Psoas muscle (tissue), 8 donors: ENCODE measurements around the gene AHCTF1. TPM values are rescaled to one million over a fixed set of nuclear protein-coding genes. Genes with fewer than 3 reads are reported as not detected.

ENCODE experiments used
- ATAC-seq, 4 donors: fragments of 200-7000 bp; cut with Tn5 transposase; one replicate each; pipeline ENCODE4 v1.9.1; 2020; ENCODE audit warnings: moderate library complexity in 3 of 4, mild to moderate bottlenecking in 2 of 4
- DNase-seq, 2 donors: peaks; one replicate each; pipeline ENCODE4 v3.0.0-alpha.2; 2020
- H3K27ac ChIP-seq: fragments of 200-600 bp; one replicate; pipeline ENCODE4 v1.8.0; 2022
- H3K27me3 ChIP-seq, 3 donors: fragments of 200-600 bp in 1 of 3; one replicate each; pipeline versions ENCODE4 v1.6.1 to v1.8.0; 2013 to 2022; ENCODE audit warnings: low read length in 2 of 3, mild to moderate bottlenecking in 2 of 3, moderate library complexity in 1 of 3; ENCODE audit not compliant: insufficient read depth in 3 of 3
- H3K36me3 ChIP-seq, 2 donors: fragments of 200-600 bp in 1 of 2; one replicate each; pipeline versions ENCODE4 v1.6.1 to v1.8.0; 2013 to 2022; ENCODE audit warnings: low read depth in 1 of 2, mild to moderate bottlenecking in 1 of 2, moderate library complexity in 1 of 2; ENCODE audit not compliant: insufficient read depth in 1 of 2
- H3K4me1 ChIP-seq: fragments of 200-600 bp; one replicate; pipeline ENCODE4 v1.8.0; 2022
- H3K4me3 ChIP-seq: fragments of 200-600 bp; one replicate; pipeline ENCODE4 v1.8.0; 2022; ENCODE audit warnings: mild to moderate bottlenecking
- H3K9me3 ChIP-seq: fragments of 200-600 bp; one replicate; pipeline ENCODE4 v1.8.0; 2022
- CTCF ChIP-seq: fragments of 200-600 bp; IDR thresholded peaks from one replicate; pipeline ENCODE4 v1.8.0; 2022; ENCODE audit warnings: antibody characterized with exemption
- WGBS, 3 donors: extraction: QIAGEN DNeasy Blood & Tissue Kit; methylation state at CpG; one replicate each; pipeline versions ENCODE4 v1.1.6 to v1.1.7; 2013; 5-methylcytosine and 5-hydroxymethylcytosine counted together
- intact Hi-C, 2 donors: fragments of 100-400 bp; cut with DNase I; formaldehyde crosslinking; loops; one replicate each; pipeline versions ENCODE4 v1.11.0 to v1.14.2; 2022
- polyA plus RNA-seq, 3 donors: library from polyadenylated mRNA; stranded (reverse); fragments of 200-250 nt; gene quantifications; one replicate each; pipeline ENCODE4 v1.2.3, GENCODE V29; 2013
- total RNA-seq, 4 donors: library from RNA; stranded (reverse); fragmentation: NEBNext Ultra II Directional in 2 of 4; extraction: Animal tissue kit (Norgen Biotek cat#: 25700) in 2 of 4; gene quantifications; one replicate each; pipeline versions ENCODE4 v1.2.1 to v1.2.4, GENCODE V29; 2021 to 2023
- donor health status: healthy with polysubstance abuse.
- donor health status: DM: no; HTN: no; CAD: no; lungs with moderate emphysema.
- donor health status: Bipolar disorder and iron deficiency.
- donor health status: healthy.
- donor health status: DM: yes; HTN: yes; CAD: no.
- donor health status: DM: no; HTN: no; CAD: no.
- donor health status: DM: no; HTN: no; CAD: no.
- donor health status: DM: yes; HTN: yes; CAD: no.

AHCTF1 gene
- total and polyA plus RNA-seq, 7 donors: 9.0 to 29.6 (median 19.1) TPM

- Histone ChIP-seq H3K27ac (no peak overlapping the region), H3K36me3 (no peaks in the 10 kb centered on the region), H3K27me3 (no peaks in the 10 kb centered on the region), H3K9me3 (no peaks in the 10 kb centered on the region), H3K4me1 (no peaks in the 10 kb centered on the region), H3K4me3 (no peak overlapping the region)
- DNase-seq: no peak
- intact Hi-C loops: loop anchor here (2.0 to 5.0 kb wide), 2 partner anchors 65 kb away; no protein-coding TSS in a partner anchor
- no peak for TF ChIP-seq CTCF
- no peak for ATAC-seq
- WGBS, 3 donors: 93 to 96% (median 95%) methylated on average over 7 of the region's 7 CpGs
These were observed 40.2 kb upstream of the AHCTF1 start for GRCh38 chr1:246971969-246972368.

GRCh38 chr1:246971090-246971721 is 39.5 kb upstream of the AHCTF1 start:
- H3K4me1 ChIP-seq: no peaks in the 10 kb centered on the region
- peak overlapping the region; percentile 40 for H3K4me3 ChIP-seq
- H3K9me3 ChIP-seq: no peaks in the 10 kb centered on the region
- peak; percentile 89 for TF ChIP-seq CTCF
- H3K27me3 ChIP-seq: no peaks in the 10 kb centered on the region
- 64 to 81% (median 67%) methylated on average over 12 of the region's 12 CpGs for WGBS, 3 donors
- no peaks in the 10 kb centered on the region for H3K36me3 ChIP-seq
- ATAC-seq (peak in 1 of 4 donors; percentile 71), DNase-seq (peak; percentile 62 to 71)
- no peak overlapping the region for H3K27ac ChIP-seq
- intact Hi-C loops: loop anchor here (2.0 to 5.0 kb wide), 2 partner anchors 64 kb away; no protein-coding TSS in a partner anchor

- Histone ChIP-seq H3K27me3 (no peaks in the 10 kb centered on the region), H3K4me1 (no peaks in the 10 kb centered on the region), H3K36me3 (no peaks in the 10 kb centered on the region), H3K4me3 (no peak overlapping the region), H3K9me3 (no peaks in the 10 kb centered on the region), H3K27ac (no peak overlapping the region)
- intact Hi-C loops: loop anchor here (2.0 to 5.0 kb wide), 2 partner anchors 62 to 63 kb away; no protein-coding TSS in a partner anchor
- TF ChIP-seq CTCF: no peak
- no peak for DNase-seq
- 77 to 89% (median 77%) methylated on average over 3 of the region's 3 CpGs for WGBS, 3 donors
- ATAC-seq: no peak
These were observed 37.9 kb upstream of the AHCTF1 start for GRCh38 chr1:246969621-246970020.

DNA sequence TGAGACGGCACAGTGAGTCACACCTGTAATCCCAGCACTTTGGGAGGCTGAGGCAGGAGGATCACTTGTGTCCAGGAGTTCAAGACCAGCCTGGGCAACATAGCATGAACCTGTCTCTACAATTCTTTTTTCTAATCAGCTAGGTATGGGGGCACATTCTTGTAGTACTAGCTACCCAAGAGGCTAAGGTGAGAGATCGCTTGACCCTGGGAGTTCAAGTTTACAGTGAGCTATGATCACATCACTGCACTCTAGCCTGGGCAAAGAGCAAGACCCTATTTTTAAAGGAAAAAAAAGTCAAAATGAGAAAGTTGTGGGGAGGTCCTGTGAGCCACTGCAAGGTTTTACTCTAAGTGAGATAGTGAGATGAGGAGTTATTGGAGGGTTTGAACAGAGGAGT is 34.8 kb upstream of the AHCTF1 start:
- ATAC-seq: no peak
- 94 to 98% (median 94%) methylated on average over 2 of the region's 2 CpGs for WGBS, 3 donors
- Histone ChIP-seq H3K4me3 (no peak overlapping the region), H3K9me3 (no peaks in the 10 kb centered on the region), H3K27ac (no peak overlapping the region), H3K36me3 (no peaks in the 10 kb centered on the region), H3K27me3 (no peaks in the 10 kb centered on the region), H3K4me1 (no peaks in the 10 kb centered on the region)
- intact Hi-C loops: no loop called here
- DNase-seq: no peak
- no peak for TF ChIP-seq CTCF
